ENCODE results near the gene ARHGAP24.

Gene ARHGAP24

DNA sequence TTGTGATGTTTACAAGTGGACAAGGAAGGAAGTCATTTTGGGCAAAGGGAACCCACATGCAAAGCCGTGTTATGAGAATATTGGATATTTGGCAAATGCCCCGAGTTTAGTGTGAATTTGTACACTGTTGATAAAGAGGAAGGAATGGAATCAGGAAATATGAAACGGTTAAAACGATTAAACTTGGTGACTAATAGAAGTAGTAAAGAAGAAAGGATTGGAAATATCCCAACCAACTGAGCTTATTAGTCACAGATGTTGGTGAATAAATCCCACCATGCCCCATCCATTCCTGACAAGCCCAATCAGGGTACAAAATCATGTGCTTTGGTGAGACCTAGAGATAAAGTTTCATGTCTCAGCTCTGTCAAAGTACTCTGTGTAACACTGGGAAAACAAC lies 22.0 kb downstream of the ARHGAP24 start:
- TF ChIP-seq RAD21 (IDR thresholded peaks at IDR 0.05; ENCODE audit: low read depth) (no peak), CREB1 (IDR thresholded peaks at IDR 0.05; ENCODE audit: low read depth) (no peak), TAF1 (IDR thresholded peaks at IDR 0.05; ENCODE audit: low read depth) (no peak), ZBTB7A (IDR thresholded peaks at IDR 0.05; ENCODE audit: low read depth) (no peak), TEAD4 (IDR thresholded peaks at IDR 0.05) (no peak), FOXM1 (IDR thresholded peaks at IDR 0.05; ENCODE audit: borderline replicate concordance, low read depth) (no peak), EP300 (IDR thresholded peaks at IDR 0.05; ENCODE audit: borderline replicate concordance) (no peak)
- TF ChIP-seq, protein P1, sequence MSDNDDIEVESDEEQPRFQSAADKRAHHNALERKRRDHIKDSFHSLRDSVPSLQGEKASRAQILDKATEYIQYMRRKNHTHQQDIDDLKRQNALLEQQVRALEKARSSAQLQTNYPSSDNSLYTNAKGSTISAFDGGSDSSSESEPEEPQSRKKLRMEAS (IDR thresholded peaks at IDR 0.05) = no peak

DNA sequence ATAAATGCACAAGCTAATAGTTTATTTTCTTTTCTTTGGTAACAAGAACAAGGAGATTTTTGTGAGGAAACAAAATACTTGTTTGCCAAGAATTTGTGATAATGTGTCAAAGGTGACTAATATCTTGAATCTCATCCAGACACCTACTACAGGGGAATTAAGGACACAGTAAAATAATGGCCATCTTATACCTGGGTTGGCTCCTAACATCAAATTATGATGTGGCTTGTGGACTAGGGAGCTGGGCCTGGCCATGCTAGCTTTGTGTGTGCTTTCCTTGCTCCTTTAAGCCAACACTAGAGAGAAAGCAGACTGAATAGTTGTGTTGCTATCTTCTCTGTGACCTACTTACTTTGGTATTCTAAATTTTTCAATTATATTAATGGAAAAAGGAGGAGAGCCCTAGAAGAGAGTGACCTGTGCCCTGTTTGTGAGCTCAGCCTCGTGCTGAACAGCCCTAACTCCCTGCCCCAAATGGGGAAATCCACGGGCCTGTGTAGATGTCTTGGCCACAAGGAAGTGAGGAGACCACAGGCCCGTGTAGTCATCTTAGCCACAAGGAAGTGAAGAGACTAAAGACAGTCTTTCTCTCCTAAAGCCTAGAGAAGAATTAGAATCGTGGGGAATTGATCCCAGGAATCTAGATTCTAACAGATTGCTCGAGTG lies 23.3 kb downstream of the ARHGAP24 start:
- TF ChIP-seq FOXM1 (IDR thresholded peaks at IDR 0.05; ENCODE audit: borderline replicate concordance, low read depth) (no peak), TAF1 (IDR thresholded peaks at IDR 0.05; ENCODE audit: low read depth) (no peak), TCF12 (IDR thresholded peaks at IDR 0.05; ENCODE audit: low read depth) (no peak), NFIC (IDR thresholded peaks at IDR 0.05) (no peak), RAD21 (IDR thresholded peaks at IDR 0.05; ENCODE audit: low read depth) (no peak)
- TF ChIP-seq, protein P1 (IDR thresholded peaks at IDR 0.05) = no peak

DNA sequence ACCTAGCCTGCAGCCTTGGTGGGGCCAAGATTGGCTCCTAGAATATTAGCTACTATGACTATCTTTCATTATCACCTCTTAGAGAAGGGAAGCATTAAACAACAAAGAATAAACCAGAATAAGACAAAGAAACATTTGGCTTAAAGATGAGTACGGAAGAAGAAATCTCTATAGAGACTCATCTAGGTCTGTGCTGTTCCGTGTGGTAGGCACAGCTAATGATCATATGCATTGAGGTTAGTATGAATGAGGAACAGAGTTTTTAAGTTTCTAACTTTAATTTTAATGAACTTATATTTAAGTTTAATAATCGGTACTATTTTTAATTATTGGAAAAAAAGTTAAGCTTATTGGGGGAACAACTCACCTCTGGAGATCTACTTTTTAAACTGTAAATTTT lies 24.6 kb downstream of the ARHGAP24 start:
- TF ChIP-seq RAD21 (IDR thresholded peaks at IDR 0.05; ENCODE audit: low read depth) (no peak), TAF1 (IDR thresholded peaks at IDR 0.05; ENCODE audit: low read depth) (no peak), ZBTB7A (IDR thresholded peaks at IDR 0.05; ENCODE audit: low read depth) (no peak), TEAD4 (IDR thresholded peaks at IDR 0.05) (no peak), EP300 (IDR thresholded peaks at IDR 0.05; ENCODE audit: borderline replicate concordance) (no peak), CREB1 (IDR thresholded peaks at IDR 0.05; ENCODE audit: low read depth) (no peak), CEBPB (IDR thresholded peaks at IDR 0.05) (no peak), FOXM1 (IDR thresholded peaks at IDR 0.05; ENCODE audit: borderline replicate concordance, low read depth) (no peak), TCF12 (IDR thresholded peaks at IDR 0.05; ENCODE audit: low read depth) (no peak), YY1 (IDR thresholded peaks at IDR 0.05; ENCODE audit: low read depth) (no peak), NFIC (IDR thresholded peaks at IDR 0.05) (no peak), EGR1 (IDR thresholded peaks at IDR 0.05) (no peak)
- TF ChIP-seq, protein P1 (IDR thresholded peaks at IDR 0.05) = no peak
- TF ChIP-seq, protein P2, sequence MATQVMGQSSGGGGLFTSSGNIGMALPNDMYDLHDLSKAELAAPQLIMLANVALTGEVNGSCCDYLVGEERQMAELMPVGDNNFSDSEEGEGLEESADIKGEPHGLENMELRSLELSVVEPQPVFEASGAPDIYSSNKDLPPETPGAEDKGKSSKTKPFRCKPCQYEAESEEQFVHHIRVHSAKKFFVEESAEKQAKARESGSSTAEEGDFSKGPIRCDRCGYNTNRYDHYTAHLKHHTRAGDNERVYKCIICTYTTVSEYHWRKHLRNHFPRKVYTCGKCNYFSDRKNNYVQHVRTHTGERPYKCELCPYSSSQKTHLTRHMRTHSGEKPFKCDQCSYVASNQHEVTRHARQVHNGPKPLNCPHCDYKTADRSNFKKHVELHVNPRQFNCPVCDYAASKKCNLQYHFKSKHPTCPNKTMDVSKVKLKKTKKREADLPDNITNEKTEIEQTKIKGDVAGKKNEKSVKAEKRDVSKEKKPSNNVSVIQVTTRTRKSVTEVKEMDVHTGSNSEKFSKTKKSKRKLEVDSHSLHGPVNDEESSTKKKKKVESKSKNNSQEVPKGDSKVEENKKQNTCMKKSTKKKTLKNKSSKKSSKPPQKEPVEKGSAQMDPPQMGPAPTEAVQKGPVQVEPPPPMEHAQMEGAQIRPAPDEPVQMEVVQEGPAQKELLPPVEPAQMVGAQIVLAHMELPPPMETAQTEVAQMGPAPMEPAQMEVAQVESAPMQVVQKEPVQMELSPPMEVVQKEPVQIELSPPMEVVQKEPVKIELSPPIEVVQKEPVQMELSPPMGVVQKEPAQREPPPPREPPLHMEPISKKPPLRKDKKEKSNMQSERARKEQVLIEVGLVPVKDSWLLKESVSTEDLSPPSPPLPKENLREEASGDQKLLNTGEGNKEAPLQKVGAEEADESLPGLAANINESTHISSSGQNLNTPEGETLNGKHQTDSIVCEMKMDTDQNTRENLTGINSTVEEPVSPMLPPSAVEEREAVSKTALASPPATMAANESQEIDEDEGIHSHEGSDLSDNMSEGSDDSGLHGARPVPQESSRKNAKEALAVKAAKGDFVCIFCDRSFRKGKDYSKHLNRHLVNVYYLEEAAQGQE (IDR thresholded peaks at IDR 0.05; ENCODE audit: low read depth) = no peak
- TF ChIP-seq, protein P3, sequence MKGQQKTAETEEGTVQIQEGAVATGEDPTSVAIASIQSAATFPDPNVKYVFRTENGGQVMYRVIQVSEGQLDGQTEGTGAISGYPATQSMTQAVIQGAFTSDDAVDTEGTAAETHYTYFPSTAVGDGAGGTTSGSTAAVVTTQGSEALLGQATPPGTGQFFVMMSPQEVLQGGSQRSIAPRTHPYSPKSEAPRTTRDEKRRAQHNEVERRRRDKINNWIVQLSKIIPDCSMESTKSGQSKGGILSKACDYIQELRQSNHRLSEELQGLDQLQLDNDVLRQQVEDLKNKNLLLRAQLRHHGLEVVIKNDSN (IDR thresholded peaks at IDR 0.05) = no peak

DNA sequence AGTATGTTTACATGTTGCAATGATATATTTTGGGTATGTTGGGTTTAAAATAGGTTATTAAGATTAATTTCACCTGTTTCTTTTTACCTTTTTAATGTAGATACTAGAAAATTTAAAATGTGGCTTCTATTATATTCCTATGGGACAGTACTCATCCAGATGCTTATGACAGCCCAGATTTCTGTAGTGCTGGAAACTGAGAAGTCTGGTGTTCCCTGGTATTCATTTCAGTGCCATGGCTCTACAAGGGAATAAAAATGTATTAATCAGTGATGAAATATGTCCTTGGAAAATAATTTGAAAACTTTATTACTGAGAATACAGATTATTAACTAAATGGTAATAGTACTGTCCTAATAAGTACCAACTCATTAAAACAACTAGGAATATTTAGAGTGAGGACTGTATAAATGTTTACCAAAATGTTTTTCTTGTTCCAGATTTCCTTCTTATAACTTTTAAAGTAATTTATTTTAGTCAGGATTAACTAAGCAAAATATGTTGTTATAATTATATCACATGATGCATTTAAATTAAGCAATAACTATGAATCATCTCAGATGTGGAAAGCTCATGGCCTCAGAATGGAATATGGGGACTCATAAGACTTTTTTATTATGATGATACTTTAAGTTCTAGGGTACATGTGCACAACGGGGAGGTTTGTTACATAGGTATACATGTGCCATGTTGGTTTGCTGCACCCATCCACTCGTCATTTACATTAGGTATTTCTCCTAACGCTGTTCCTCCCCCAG lies 25.3 kb downstream of the ARHGAP24 start:
- TF ChIP-seq TCF12 (IDR thresholded peaks at IDR 0.05; ENCODE audit: low read depth) (no peak), YY1 (IDR thresholded peaks at IDR 0.05; ENCODE audit: low read depth) (no peak), EP300 (IDR thresholded peaks at IDR 0.05; ENCODE audit: borderline replicate concordance) (no peak), EGR1 (IDR thresholded peaks at IDR 0.05) (no peak), TAF1 (IDR thresholded peaks at IDR 0.05; ENCODE audit: low read depth) (no peak), NFIC (IDR thresholded peaks at IDR 0.05) (no peak), ZBTB7A (IDR thresholded peaks at IDR 0.05; ENCODE audit: low read depth) (no peak), CEBPB (IDR thresholded peaks at IDR 0.05) (no peak), CREB1 (IDR thresholded peaks at IDR 0.05; ENCODE audit: low read depth) (no peak), FOXM1 (IDR thresholded peaks at IDR 0.05; ENCODE audit: borderline replicate concordance, low read depth) (no peak), RAD21 (IDR thresholded peaks at IDR 0.05; ENCODE audit: low read depth) (no peak), TEAD4 (IDR thresholded peaks at IDR 0.05) (no peak)
- TF ChIP-seq, protein P3 (IDR thresholded peaks at IDR 0.05) = no peak
- TF ChIP-seq, protein P2 (IDR thresholded peaks at IDR 0.05; ENCODE audit: low read depth) = no peak
- TF ChIP-seq, protein P1 (IDR thresholded peaks at IDR 0.05) = no peak

DNA sequence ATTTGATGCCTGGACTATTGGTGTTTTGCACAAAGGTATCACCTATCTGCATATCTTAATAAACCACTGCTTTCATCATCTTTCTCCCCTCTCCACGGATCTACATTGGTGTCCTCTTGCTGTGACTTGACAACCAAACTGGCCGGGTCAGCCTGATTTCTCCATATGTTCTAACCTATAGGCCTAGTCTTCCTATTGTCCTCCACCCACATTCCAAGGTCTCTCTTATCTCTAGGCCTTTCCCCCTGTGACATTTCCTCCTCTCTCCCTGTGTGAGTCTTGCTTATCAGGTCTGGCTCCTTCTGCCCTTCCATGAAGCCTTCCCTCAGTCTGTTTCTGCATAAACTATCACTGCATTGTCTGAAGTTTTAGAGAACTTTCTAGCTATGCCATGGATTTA lies 33.7 kb downstream of the ARHGAP24 start:
- TF ChIP-seq TEAD4 (IDR thresholded peaks at IDR 0.05) (no peak), ZBTB7A (IDR thresholded peaks at IDR 0.05; ENCODE audit: low read depth) (no peak), EP300 (IDR thresholded peaks at IDR 0.05; ENCODE audit: borderline replicate concordance) (no peak), CREB1 (IDR thresholded peaks at IDR 0.05; ENCODE audit: low read depth) (no peak), FOXM1 (IDR thresholded peaks at IDR 0.05; ENCODE audit: borderline replicate concordance, low read depth) (no peak), CEBPB (IDR thresholded peaks at IDR 0.05) (no peak), EGR1 (IDR thresholded peaks at IDR 0.05) (no peak), YY1 (IDR thresholded peaks at IDR 0.05; ENCODE audit: low read depth) (no peak), TAF1 (IDR thresholded peaks at IDR 0.05; ENCODE audit: low read depth) (no peak), RAD21 (IDR thresholded peaks at IDR 0.05; ENCODE audit: low read depth) (no peak), NFIC (IDR thresholded peaks at IDR 0.05) (no peak), TCF12 (IDR thresholded peaks at IDR 0.05; ENCODE audit: low read depth) (no peak)
- TF ChIP-seq, protein P2 (IDR thresholded peaks at IDR 0.05; ENCODE audit: low read depth) = no peak
- TF ChIP-seq, protein P3 (IDR thresholded peaks at IDR 0.05) = no peak
- TF ChIP-seq, protein P1 (IDR thresholded peaks at IDR 0.05) = no peak
